ENCODE measurements around the gene ANAPC10.
"Not testable (repeated sequence)": the region's sequence is repeated elsewhere in the genome, so short reads cannot be mapped to it uniquely, and the experiment has no call there.

Gene ANAPC10, protein sequence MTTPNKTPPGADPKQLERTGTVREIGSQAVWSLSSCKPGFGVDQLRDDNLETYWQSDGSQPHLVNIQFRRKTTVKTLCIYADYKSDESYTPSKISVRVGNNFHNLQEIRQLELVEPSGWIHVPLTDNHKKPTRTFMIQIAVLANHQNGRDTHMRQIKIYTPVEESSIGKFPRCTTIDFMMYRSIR
- total RNA-seq: 2.5 to 4.9 (median 4.2) reads per million in 4 experiments

DNA sequence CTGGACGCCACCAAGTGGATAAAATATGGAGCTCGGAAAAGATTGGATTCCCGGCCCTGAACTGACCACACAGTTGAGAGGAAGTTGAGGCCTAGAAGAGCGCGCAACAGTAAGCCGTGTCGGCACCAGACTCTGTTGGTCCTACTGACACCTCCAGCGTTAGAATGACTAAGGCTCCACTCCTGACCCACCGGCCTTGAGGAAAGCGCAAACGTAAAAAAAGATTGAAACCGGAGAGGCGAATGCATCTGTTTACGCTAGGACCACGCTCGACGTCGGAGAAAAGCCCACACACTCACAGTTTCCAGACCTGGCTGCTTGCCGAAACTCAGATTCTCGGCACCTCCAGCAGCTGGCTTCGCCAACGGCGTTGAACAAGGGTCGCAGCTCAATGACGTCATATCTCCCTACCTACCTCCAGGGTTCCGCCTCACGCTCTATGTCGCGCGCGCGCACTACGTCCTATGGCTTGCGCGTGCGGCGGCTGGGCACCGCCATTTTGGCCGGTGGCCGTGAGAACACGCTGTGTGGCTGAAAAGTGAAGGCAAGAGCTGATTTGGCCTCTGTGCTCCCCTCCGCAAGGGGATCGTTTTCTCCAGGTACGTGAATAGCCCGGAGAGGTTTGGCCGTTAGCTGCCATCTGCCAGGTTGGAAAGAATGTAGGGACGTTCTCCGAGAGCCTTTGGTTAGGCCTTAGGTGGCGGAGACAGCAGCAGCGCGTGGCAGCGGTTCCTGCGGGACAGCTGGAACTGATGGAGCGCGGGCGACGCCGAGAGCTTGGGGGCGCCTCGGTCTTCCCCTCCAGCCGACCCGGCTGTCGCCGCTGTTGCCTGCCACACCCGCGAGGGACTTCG lies at the start of gene ANAPC10, which contains the start of gene ABCE1:
Gene ANAPC10 (minus strand): TSS at position 376 of the 854 bp plus-strand sequence. CDS start 2,097 bp downstream, outside the sequence.
Gene ABCE1 (plus strand): TSS at position 491 of the 854 bp plus-strand sequence. CDS start 6,102 bp downstream, outside the sequence.
- DNase-seq: peak; percentile 89

- DNase-seq: not testable (repeated sequence)
Measured at GRCh38 chr4:145136219-145136618, 38.2 kb upstream of the ANAPC10 start.

GRCh38 chr4:145132511-145133098 lies 34.6 kb upstream of the ANAPC10 start:
- DNase-seq: no peak

DNA sequence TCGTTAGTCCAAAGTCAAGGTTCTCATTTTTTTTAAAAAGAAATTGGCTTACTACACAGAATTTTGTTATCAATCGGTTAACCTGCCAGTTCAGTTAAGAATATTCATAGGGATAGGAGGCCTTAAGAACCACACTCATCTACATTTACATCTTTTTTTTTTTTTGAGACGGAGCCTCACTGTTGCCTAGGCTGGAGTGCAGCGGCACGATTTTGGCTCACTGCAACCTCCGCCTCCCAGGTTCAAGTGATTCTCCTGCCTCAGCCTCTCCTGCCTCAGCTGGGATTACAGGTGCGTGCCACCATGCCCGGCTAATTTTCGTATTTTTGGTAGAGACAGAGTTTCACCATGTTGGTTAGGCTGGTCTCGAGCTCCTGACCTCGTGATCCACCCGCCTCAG lies 33.9 kb upstream of the ANAPC10 start:
- no peak for DNase-seq

GRCh38 chr4:145130788-145131399 lies 32.9 kb upstream of the ANAPC10 start:
- no peak for DNase-seq

- DNase-seq: no peak
Measured at GRCh38 chr4:145130130-145130529, 32.1 kb upstream of the ANAPC10 start.

DNA sequence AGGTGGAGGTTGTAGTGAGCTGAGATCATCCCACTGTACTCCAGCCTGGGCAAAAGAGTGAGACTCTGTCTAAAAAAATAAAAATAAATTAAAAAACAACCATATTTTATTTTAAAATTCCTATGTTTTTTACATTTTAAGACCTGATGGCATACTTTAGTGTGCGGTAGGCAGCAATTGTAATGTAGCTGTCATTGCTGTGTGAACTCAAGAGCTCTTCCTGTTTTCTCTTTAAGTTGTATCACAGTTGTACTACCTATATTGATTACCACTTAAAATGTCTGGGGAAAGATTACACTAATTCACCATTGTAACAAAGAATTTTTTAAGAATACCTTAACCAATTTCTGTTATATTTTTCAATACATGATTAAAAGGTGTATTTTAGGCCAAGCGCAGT lies 27.4 kb upstream of the ANAPC10 start:
- no peak for DNase-seq

DNA sequence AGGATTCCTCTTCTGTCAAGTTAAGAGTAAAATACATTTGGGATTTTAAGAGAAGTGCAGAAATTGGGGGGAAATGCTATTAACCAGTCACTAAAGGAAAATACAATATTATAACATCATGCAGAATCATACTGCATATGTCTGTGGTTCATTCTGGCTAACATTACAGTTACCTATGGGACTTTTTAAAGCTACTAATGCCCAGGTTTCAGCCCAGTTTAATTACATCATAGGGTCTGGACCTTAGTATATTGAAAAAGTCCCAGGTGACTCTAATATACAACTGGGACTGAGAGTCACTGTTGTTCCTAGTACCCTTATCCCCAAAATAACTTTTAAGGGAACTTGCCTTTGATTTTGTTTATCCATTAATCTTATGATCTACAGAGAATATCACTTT lies 10.1 kb upstream of the ANAPC10 start:
- DNase-seq: no peak

DNA sequence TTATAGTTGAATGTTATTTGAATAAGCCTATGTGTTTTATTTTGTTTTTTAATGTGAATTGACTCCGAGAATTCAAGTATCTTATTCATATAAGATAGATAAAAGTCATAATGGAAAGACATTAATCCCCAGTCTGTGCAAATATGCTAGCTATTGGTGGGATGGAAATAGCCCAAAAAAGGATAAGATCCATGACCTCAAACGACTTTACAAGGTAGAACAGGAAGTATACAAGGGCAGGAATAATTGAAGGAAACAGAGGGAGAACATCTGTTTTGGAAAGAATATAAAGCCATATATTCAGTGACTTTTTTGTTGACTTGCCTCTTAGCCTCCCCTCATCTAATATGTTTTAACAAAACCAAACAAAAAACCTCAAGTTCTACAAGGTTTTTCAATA lies 9.1 kb upstream of the ANAPC10 start:
- no peak for DNase-seq

DNA sequence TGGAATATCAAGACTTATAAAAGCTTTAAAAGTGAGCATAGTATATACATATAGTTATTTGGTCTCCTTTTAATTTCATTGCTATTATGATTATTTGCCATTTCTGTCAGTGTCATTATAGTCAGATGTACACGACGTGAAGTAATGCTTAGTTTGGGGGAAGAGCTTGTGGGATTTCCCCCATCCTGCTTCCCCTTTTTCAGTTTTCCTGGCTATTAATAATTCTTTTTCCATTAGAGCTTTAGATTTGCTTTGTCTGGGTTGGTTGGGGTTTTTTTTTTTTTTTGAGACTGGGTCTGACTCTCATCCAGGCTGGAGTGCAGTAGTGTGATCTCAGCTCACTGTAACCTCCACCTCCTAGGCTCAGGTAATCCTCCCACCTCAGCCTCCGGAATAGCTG lies 5.5 kb upstream of the ANAPC10 start:
- DNase-seq: no peak

GRCh38 chr4:145102619-145103018 lies 4.6 kb upstream of the ANAPC10 start:
- DNase-seq: no peak

DNA sequence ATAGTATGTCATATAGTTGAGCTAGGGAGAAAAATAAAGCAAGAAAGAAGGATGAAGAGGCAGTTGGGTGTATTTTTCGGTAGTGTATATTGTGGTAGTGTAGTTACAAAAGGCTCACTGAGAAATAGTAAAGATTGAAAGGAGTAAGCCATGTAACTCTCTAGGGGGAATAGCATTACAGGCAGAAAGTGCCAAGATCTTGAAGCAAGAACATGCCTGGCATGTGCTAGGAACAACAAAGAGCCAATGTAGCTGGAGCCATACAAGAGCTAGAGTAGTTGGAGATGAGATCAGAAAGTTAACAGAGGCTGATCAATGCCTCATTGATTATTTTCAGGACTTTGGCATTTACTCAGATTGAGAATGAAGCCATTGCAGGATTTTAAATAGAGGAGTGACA lies 3.1 kb upstream of the ANAPC10 start:
- no peak for DNase-seq

GRCh38 chr4:145099653-145100052 lies 1.7 kb upstream of the ANAPC10 start:
- no peak for DNase-seq

DNA sequence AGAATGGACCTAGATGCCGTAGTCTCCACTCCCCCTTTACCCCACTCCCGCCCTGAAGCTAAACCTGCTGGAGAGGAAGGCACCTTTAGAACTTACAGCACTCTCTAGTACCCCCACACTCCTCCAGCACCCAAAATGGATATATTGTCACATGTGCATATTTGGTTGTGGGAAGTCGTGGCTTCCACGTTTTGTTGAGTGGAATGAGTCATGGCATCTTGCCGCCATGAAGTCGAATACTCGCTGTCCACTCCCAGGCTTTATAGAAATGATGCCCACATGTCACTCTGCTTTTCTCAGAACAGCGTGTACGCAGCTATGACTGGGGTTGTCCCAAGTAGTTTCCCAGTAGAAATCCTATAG lies 660 bp upstream of the ANAPC10 start:
- DNase-seq: no peak

DNA sequence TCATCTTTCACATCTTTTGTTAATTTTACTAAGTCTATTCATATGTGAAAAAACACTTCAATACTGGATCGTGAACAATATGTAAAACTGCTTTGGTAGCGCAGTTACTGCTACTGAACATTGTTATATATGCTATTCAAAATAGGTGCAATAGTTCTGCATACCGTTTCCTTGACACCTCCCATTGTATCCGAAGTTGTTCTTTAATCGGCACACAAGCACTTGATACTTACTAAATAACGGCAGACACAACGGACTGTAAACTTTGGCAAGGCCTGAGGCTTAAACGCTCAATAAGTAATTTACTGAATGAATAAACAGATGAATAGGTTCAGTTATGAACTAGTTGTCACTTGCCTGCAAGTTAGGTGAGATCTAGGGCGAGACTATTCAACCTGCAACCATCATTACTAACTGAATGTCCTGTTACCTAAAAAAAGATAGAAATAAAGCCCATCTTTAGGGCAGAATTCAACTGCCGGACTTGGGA lies 620 bp downstream of the ANAPC10 start:
- DNase-seq: no peak

GRCh38 chr4:145093638-145094037 lies 4.4 kb downstream of the ANAPC10 start:
- no peak for DNase-seq

DNA sequence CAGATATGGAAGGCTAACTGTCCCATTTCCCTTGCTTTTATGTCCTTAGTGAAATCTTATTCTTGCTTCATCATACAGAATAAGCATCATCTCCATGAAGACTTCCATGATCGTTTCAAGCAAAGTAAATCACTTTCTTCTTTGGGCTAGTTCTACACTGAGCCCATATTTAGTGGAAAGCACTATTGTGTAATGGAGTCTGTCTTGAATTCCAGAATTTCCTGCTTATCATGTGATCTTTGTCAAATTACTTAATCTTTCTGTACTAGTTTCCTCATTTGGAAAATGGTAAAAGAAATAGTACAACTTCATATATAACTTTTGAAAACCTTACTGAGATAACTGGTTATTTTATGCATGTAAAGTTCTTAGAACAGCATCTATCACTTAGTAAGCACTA lies 7.6 kb downstream of the ANAPC10 start:
- DNase-seq: no peak

DNA sequence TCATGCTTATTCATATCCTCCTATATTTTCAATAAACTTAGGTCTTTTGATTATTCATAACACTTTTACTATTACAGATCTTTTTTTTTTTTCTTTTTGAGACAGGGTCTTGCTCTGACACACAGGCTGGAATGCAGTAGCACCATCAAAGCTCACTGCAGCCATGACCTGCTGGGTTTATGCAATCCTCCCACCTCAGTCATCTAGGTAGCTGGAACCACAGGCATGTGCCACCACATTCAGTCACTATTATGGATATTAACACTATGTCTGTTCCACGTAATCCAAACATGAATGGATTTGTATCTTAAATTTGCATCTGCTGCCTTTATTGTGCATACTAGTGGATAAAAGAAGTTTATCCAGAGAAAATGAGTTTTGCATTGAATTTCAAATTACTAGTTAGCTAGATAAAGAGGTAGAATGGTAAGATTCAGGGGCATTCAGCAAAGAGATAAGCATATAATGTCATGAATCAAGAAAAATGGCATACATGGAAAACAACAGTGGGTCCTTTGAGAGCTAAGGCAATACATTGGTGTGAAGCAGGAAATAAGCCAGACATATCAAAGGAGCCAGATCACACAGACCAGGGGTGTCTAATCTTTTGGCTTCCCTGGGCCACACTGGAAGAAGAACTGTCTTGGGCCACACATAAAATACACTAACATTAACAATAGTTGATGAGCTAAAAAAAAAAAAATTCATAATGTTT lies 13.9 kb downstream of the ANAPC10 start:
- DNase-seq: no peak

GRCh38 chr4:145081756-145082155 lies 16.2 kb downstream of the ANAPC10 start:
- no peak for DNase-seq

DNA sequence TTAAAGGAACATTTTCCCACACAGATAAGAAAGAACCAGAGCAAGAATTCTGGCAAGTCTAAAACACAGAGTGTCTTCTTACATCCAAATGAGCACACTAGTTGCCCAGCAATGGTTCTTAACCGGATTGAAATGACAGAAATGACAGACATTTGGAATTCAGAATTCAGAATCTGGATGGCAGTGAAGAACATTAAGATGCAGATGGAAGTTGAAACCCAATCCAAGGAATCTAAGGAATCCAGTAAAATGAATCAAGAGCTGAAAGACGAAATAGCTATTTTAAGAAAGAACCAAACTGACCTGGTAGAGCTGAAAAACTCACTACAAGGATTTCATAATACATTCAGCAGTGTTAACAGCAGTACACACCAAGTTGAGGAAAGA lies 21.5 kb downstream of the ANAPC10 start:
- no peak for DNase-seq

DNA sequence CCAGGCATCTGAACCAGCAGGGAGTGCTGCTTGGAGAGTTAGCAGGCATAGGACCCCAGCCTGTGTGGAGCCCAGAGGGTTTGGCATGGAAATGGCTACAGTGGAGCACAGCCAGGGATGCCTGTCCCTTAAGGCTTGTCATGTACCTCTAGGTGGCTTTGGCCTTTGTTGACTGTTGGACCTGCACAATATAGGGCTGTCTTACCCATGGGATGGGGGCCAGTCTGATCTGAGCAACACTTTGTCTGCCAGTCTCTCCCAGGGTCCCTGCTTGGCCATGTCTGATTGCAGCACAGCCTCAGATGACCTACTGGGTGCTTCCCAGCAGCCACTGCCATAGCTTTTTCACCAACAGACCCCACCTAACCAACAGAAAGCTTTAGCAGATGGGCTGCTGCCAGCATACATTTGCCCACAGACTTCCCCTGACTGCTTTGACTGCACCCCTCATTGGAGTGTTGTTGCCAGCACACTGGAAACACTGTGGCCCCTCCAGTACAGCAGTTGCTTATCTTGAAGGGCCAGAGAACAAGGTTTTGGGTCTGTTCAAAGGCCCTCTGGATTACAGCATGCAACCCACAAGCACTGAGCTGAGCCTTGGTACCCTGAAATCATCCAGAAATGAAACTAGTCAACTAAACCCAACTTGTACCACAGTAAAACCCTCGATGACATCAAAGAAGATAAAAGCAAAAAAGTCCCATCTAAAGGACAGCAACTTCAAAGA lies 22.1 kb downstream of the ANAPC10 start:
- DNase-seq: no peak

- DNase-seq: no peak
Measured at GRCh38 chr4:145071560-145071959, 26.4 kb downstream of the ANAPC10 start.

Measured in effector CD8-positive, alpha-beta T cell (primary cell).